KOPT-K1 (cell line): ENCODE measurements around the gene HPS4.

Experiments used
- H3K27ac ChIP-seq: fragments of 200-600 bp; sonication (generic); 2 replicates; pipeline ENCODE4 v1.5.1; 2016; ENCODE audit warnings: antibody characterized with exemption, mild to moderate bottlenecking, low read depth, low read length; ENCODE audit not compliant: poor library complexity, severe bottlenecking
- H3K36me3 ChIP-seq: fragments of 200-600 bp; sonication (generic); 2 replicates; pipeline ENCODE4 v1.5.1; 2017; ENCODE audit warnings: antibody characterized with exemption, mild to moderate bottlenecking, low read length, moderate library complexity; ENCODE audit not compliant: insufficient read depth
- H3K9me3 ChIP-seq: fragments of 200-600 bp; sonication (generic); 2 replicates; pipeline ENCODE4 v1.5.1; 2017; ENCODE audit warnings: antibody characterized with exemption, low read length, mild to moderate bottlenecking; ENCODE audit not compliant: insufficient read depth, poor library complexity, severe bottlenecking

HPS4 gene

DNA sequence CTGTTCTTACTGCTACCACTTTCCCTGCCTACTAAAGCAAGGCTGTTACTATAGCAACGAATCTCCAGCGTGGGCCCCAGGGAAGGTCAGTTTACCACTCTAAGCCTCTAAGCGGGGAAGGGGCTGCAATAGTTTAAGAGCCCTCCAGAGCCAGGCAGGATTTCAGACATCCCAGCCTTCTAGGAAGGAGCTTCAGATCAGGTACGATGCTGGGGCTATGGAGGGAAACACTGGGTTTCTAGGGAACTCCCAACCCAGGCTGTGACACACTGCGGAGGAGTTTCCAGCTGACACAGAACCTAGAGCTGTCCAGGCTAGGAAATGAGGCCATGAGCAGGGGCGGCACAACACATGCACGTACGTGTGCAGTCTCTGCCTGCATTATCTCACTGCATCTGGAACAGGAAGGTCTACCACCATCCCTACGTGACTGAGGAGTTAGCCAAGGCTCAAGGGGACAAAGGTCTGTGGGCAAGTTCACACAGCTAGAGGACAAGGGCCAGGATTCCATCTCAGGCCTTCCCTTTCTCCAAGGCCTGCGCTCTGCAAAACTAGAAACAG, 20.4 kb downstream of the HPS4 start:
- H3K27ac ChIP-seq, result no peak overlapping the region
- H3K9me3 ChIP-seq, result no peaks in the 10 kb centered on the region
- peaks cover 98% of the 10 kb centered on the region for H3K36me3 ChIP-seq

DNA sequence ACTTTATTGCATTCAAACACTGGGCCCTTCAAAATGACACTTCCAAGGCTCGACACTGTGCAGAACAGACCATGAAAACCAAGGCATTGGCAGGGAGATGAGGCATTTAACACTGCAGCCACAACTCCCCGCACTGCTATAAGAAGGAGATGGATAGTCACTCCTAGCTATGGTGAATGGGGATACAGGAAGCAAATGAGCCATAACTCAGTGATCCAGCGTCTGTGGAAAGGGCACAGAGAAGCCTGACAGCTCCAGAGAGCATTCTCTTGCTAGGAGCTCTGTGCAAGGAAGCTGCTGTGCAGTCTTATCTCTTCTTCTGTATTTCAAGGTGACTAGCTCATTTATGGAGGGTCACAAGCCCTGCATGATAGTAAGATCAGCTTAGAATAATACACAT, 20.9 kb downstream of the HPS4 start:
- H3K9me3 ChIP-seq, result no peaks in the 10 kb centered on the region
- peaks cover 100% of the 10 kb centered on the region for H3K36me3 ChIP-seq
- H3K27ac ChIP-seq, result no peak overlapping the region

DNA sequence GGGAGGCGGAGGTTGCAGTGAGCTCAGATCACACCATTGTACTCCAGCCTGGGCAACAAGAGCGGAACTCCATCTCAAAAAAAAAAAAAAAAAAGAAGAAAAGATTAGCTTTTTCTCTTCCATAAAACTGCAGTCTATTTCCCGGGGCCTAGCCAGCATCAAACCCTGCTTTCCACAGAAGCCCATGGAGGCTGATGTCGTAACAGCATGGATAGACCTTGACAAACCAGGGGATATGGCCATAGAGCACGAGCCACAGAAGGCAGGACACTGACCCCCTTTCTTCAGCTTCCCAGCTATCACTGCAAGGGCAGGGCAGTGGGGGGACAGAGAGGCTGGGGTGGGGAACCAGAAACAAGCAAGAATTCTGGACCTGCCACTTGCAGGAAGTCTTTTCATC, 21.5 kb downstream of the HPS4 start:
- Histone ChIP-seq H3K9me3 (no peaks in the 10 kb centered on the region), H3K27ac (no peak overlapping the region), H3K36me3 (peaks cover 100% of the 10 kb centered on the region)

DNA sequence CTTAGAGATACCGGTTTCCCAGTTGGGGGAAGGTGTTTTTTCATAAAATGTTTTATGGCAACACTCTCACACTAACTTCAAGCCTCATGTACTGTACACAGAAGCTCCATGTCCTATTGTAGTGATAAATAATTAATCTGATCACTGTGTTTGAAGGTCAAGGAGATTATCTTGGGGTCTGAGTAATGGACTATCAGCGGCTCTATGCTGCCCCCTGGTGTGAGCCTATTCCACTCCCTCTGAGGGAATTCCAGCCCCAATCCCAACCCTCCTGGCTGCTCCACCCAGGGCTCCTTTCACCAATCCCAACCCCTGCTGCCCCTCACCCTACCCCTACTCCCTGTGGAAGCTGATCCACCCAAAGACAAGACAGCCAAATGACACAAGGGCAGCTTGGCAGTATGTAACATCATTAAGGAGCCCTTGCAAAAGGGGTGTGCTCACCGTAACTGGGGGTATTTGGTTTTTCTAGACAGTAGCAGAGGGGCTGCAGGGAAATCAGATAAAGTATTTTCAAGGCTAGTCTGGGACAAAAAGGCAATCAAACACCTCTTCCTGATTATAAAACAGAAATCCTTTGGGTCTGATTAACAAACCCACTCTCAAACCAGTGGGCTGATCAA, 22.3 kb downstream of the HPS4 start:
- Histone ChIP-seq H3K27ac (no peak overlapping the region), H3K36me3 (peaks cover 100% of the 10 kb centered on the region)

DNA sequence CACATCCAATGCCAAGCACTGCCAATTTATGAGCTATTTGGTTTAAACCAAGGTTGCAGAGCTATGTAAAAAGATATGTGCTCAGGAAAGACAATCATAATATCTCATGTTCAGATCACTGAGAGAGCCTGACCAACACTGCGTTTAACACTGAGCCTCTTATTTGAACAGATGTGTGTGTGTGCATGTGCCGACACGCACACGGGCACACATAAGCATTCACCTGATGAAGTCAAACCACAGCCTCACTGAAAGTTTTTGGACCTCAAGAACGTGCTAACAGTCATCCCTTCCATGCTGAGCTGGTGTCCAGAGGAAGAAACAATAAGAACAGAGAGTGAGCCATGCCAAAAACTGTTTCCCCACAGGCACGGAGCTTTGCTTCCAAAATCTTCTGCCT, 23.4 kb downstream of the HPS4 start:
- Histone ChIP-seq H3K9me3 (no peaks in the 10 kb centered on the region), H3K27ac (no peak overlapping the region), H3K36me3 (peaks cover 98% of the 10 kb centered on the region)

More for the DNA sequence above, 22.3 kb downstream of the HPS4 start:
- no peaks in the 10 kb centered on the region for H3K9me3 ChIP-seq

DNA sequence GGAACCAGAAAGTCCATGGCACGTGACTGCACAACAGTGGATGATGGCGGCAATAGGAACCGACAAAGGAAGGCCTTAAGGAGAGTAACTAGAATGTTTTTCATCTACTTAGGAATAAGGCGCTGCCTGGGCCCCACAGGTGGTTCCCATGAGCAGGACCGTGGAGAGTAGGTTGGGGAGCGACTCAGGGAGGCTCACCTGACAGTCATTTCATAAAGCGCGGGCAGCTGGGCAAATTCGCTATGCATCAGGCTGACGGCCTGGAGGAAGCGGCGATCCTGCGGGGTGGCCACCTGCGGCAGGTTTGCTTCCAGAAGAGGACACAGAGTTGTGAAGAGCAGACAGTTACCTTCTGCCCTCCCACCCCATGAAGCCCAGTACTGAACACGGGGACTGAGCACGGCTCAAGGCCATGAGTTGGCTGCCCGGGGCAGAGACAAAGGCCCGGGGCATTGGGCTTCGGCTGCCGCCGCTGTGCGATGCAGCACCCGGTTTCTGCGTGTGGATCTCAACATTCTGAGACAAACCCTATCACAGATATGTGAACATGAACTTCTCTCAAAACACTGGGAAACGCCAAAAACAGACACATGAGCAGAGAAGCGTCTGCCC, 25.8 kb downstream of the HPS4 start:
- Histone ChIP-seq H3K36me3 (peaks cover 91% of the 10 kb centered on the region), H3K27ac (no peak overlapping the region), H3K9me3 (no peaks in the 10 kb centered on the region)

DNA sequence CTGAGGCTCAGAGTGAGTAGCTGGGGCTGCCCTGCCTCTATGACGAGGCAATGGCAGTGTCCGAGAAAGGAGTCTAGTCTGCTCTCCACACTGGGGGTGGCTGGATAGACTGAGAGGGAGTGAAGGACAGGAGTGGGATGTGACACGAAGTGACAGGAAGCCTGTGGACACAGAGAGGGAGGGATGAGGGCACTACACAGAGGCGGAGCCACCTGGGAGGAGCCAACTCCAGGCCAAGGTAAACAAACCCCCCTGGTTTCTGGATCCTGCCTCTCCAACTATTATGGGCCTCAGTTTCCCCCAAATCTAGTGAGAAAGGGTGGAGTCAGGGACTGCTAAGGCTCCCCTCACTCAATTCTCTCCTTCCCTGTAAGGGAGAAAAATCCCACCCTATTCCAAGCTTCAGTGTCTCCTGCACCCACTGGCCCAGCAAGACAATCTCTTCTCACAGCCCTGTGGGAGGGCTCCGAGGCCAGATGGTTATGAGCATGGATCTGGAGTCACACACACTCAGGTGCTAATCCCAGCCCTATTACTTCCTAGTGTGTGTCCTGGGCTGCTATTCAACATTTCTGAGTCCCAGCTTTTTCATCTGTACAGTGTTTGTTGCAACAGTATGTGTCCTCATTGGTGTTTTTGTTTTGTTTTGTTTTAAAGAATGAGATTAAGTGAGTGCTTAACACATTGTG, 29.6 kb downstream of the HPS4 start:
- H3K27ac ChIP-seq, result no peak overlapping the region
- H3K36me3 ChIP-seq, result peaks cover 84% of the 10 kb centered on the region
- no peaks in the 10 kb centered on the region for H3K9me3 ChIP-seq

DNA sequence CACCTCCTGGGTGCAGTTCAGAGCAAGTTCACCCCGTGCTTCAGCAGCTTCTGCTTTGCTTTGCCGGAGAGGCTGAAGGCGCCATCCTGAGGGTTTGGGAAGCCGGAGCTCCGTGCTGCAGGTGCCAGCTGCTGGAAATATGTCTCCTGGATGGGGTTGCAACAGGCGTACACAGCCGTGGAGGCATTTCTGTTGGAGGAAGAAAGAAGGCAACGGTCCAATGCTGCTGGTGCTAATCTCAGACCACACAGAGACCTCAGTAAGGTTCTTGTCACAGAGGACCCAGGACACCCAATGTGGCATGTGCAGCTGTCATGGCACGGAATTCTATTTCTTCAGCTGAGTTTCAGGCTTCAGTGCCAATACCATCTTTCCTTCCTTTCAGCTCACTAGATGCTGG, 30.4 kb downstream of the HPS4 start:
- Histone ChIP-seq H3K9me3 (no peaks in the 10 kb centered on the region), H3K36me3 (peaks cover 77% of the 10 kb centered on the region), H3K27ac (no peak overlapping the region)

DNA sequence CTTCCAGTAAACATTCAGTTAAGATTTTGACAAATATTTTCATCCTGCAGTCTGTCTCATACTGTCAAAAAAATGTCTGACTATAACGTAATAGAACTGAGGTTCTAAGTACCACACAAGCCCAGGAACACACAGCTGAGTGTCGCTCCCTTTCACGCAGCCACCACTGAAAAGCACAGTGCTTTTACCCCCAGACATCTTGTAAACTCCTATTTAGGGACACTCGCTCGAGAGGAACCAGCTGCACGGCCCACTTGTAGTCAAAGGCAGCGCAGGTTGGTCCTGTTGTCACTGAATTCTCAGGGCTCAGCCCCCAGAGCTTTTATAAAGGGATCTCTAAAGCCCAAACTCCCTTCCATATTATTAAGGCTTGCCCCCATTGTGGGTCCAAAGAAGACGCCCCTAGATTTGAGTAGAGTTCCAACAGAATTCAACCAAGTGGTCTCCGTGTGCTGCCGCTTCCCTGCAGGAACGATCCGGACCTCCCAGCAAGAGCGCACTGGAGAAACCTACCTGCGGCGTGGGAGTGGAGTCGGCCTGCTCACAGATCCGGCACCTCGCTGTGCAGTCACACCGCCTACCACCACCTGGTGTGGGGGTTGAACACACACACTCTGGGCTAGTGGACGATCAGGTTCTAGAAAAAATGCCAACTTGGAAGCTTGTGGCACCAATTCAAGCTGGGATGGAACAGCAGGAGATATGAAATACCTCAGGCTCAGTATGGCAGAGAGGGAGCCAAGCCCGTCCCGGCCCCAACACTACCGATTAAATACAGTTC, 31.2 kb downstream of the HPS4 start:
- Histone ChIP-seq H3K9me3 (no peaks in the 10 kb centered on the region), H3K27ac (no peak overlapping the region), H3K36me3 (peaks cover 69% of the 10 kb centered on the region)

DNA sequence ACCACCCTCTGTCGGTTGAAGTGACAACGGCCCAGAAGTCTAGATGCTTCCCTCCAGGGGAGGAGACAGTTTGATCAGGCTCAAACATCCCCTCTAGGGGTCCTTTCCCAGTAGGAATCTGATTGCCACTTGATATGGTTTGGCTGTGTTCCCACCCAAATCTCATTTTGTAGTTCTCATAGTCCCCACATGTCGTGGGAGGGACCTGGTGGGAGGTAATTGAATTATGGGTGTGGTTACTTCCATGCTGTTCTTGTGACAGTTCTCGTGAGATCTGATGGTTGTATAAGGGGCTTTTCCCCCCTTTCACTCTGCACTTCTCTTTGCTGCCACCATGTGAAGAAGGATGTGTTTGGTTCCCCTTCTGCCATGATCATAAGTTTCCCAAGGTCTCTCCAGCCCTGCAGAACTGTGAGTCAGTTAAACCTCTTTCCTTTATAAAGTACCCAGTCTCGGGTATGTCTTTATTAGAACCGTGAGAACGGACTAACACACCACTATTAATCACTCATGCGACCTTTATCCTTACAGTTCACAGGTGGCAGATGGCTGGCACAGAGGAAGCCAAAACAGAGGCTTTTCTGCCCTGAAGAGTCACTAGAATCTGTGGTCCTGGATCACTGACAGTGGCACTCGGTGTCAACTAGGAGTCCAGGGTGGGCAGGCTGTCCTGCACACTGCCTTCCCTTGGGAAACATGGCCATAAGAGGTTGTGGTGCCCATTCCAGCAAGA, 33.0 kb downstream of the HPS4 start:
- Histone ChIP-seq H3K27ac (no peak overlapping the region), H3K36me3 (peaks cover 51% of the 10 kb centered on the region), H3K9me3 (no peaks in the 10 kb centered on the region)

DNA sequence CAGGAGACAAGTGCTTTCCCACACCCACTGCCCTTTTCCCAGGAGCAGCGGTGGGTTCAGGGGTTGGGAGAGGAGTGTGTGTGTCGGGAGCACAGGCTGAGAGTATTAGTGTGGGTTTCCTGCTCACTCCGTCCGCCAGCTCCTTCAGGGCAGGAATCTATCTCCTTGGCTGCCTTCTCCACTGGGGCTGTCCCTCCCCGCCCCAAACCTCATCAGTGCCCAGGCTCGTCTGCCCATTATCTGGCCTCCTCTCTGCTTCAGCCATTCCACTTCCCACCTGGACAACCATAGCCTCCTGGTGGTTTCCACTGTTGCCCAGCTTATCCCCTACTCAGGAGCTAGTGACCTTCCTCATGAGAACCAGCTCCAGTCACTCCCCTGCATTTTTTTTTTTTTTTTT, 34.6 kb downstream of the HPS4 start:
- peaks cover 44% of the 10 kb centered on the region for H3K36me3 ChIP-seq
- H3K9me3 ChIP-seq, result no peaks in the 10 kb centered on the region
- no peak overlapping the region for H3K27ac ChIP-seq

DNA sequence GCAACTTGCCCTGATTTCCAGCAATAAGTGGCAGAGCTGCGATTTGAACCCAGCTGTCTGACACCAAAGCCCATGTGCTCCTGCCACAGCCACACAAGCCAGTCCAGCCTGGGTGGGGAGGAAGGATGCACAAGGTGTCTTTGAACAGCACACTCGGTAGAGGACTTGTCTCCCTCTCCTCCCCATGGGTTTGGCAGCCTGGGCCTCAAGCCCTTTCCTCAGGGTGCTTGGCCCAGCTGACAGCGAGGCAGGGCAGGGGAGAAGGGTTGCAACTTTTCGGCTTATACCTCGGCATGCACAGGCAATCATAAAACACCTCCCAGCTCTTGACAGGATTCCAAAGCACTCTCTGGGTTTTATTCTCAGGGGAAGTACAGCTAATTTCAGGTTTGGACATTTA, 35.2 kb downstream of the HPS4 start:
- Histone ChIP-seq H3K36me3 (peaks cover 37% of the 10 kb centered on the region), H3K27ac (no peak overlapping the region), H3K9me3 (no peaks in the 10 kb centered on the region)

DNA sequence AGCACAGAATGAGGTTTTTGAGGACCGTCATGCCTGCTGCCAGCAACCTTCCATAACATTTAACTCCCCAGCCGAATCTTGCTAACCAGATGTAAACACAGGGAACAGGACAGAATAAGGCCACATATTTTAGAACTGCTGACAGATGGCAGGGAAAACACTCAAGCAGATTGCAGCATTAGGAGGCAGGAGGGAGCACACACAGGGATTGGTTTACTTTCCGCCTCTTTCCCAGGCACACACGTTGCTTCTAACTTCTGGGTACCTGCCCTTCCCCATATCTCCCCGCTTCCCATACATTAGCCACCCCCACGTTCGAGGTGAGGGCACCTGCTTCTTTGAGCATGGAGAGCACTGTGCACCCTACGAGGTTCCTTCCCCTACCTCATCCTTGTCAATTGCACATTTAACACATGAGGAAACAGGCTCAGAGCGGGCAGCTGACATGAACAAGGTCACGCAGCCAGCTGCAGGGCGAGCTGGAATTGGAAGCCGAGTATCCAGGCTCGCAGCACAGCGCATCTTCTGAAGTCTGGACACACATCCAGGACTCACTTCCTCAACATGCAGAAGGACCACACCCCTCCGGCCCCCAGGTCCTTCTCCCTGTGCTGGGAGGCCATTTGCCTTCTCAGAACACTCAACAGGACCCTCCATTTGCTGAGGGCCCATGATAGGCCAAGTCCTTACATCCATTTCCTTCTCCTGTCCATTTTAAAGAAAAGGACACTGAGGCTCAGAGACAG, 35.8 kb downstream of the HPS4 start:
- no peak overlapping the region for H3K27ac ChIP-seq
- peaks cover 32% of the 10 kb centered on the region for H3K36me3 ChIP-seq
- no peaks in the 10 kb centered on the region for H3K9me3 ChIP-seq
